ENCODE measurements around the gene PSMB5. TPM values are rescaled to one million over a fixed set of nuclear protein-coding genes. Genes with fewer than 3 reads are reported as not detected.

Gene PSMB5
- total and polyA plus RNA-seq, 3 experiments from 2014 or later: 37.1 to 198 (median 186) TPM

GRCh38 chr14:23045419-23046357, 11.0 kb upstream of the PSMB5 start:
- ChIA-PET CTCF (interaction anchor here (1.8 kb wide), 1 partner anchor 12 kb away, joined by 4 read pairs; the partner anchor contains the start of gene CDH24), POLR2A (interaction anchor here (0.5 kb wide), 1 partner anchor 332 kb away, joined by 3 read pairs; no protein-coding TSS in a partner anchor)
- Mint-ChIP-seq H3K4me1 (no peaks in the 10 kb centered on the region), H3K36me3 (no peaks in the 10 kb centered on the region), H3K4me3 (no peak overlapping the region), H3K27me3 (peaks cover 2 to 8% of the 10 kb centered on the region in 2 donors), H3K27ac (no peak overlapping the region), H3K9me3 (no peaks in the 10 kb centered on the region)
- Histone ChIP-seq H3K27ac (ENCODE audit: low read depth, low read length) (no peak overlapping the region), H3K27me3 (ENCODE audit: insufficient read depth, low read length, poor library complexity, severe bottlenecking) (no peaks in the 10 kb centered on the region), H3K9me3 (ENCODE audit: low read length) (no peaks in the 10 kb centered on the region), H3K4me3 (ENCODE audit: low read length) (no peak overlapping the region), H3K4me1 (ENCODE audit: insufficient read depth, low read length) (no peaks in the 10 kb centered on the region), H3K36me3 (ENCODE audit: insufficient read depth, low read length) (no peaks in the 10 kb centered on the region)
- no peak for DNase-seq

- no peak overlapping the region for H3K4me3 ChIP-seq (ENCODE audit: low read length)
- Mint-ChIP-seq H3K36me3 (no peaks in the 10 kb centered on the region), H3K4me1 (no peaks in the 10 kb centered on the region), H3K4me3 (no peak overlapping the region), H3K9me3 (no peaks in the 10 kb centered on the region), H3K27me3 (peaks cover 2 to 8% of the 10 kb centered on the region in 2 donors), H3K27ac (no peak overlapping the region)
- H3K36me3 ChIP-seq (ENCODE audit: insufficient read depth, low read length): no peaks in the 10 kb centered on the region
- ChIA-PET POLR2A (no interaction called here), CTCF (interaction anchor here (0.6 kb wide), 1 partner anchor 58 kb away, joined by 3 read pairs; no protein-coding TSS in a partner anchor)
- H3K4me1 ChIP-seq (ENCODE audit: insufficient read depth, low read length): no peaks in the 10 kb centered on the region
- DNase-seq: no peak
- H3K27me3 ChIP-seq (ENCODE audit: insufficient read depth, low read length, poor library complexity, severe bottlenecking): no peaks in the 10 kb centered on the region
- no peaks in the 10 kb centered on the region for H3K9me3 ChIP-seq (ENCODE audit: low read length)
- H3K27ac ChIP-seq (ENCODE audit: low read depth, low read length): no peak overlapping the region
Measured at GRCh38 chr14:23044840-23045239, 10.1 kb upstream of the PSMB5 start.

- H3K4me3 Mint-ChIP-seq: no peak overlapping the region
- no peak for DNase-seq
- no peaks in the 10 kb centered on the region for H3K36me3 ChIP-seq (ENCODE audit: insufficient read depth, low read length)
- POLR2A ChIA-PET: interaction anchor here (0.6 kb wide), 1 partner anchor 32 kb away, joined by 4 read pairs; no protein-coding TSS in a partner anchor
- CTCF ChIA-PET: no interaction called here
- no peaks in the 10 kb centered on the region for H3K4me1 Mint-ChIP-seq
- H3K4me1 ChIP-seq (ENCODE audit: insufficient read depth, low read length): no peaks in the 10 kb centered on the region
- H3K27me3 ChIP-seq (ENCODE audit: insufficient read depth, low read length, poor library complexity, severe bottlenecking): no peaks in the 10 kb centered on the region
- no peak overlapping the region for H3K4me3 ChIP-seq (ENCODE audit: low read length)
- H3K27ac Mint-ChIP-seq: no peak overlapping the region
- peaks cover 2 to 8% of the 10 kb centered on the region in 2 donors for H3K27me3 Mint-ChIP-seq
- no peaks in the 10 kb centered on the region for H3K9me3 ChIP-seq (ENCODE audit: low read length)
- H3K9me3 Mint-ChIP-seq: no peaks in the 10 kb centered on the region
- no peak overlapping the region for H3K27ac ChIP-seq (ENCODE audit: low read depth, low read length)
- no peaks in the 10 kb centered on the region for H3K36me3 Mint-ChIP-seq
Measured at GRCh38 chr14:23043754-23044153, 9.1 kb upstream of the PSMB5 start.

GRCh38 chr14:23043145-23043544, 8.4 kb upstream of the PSMB5 start:
- Histone ChIP-seq H3K4me1 (ENCODE audit: insufficient read depth, low read length) (no peaks in the 10 kb centered on the region), H3K27me3 (ENCODE audit: insufficient read depth, low read length, poor library complexity, severe bottlenecking) (no peaks in the 10 kb centered on the region), H3K27ac (ENCODE audit: low read depth, low read length) (no peak overlapping the region), H3K4me3 (ENCODE audit: low read length) (no peak overlapping the region), H3K9me3 (ENCODE audit: low read length) (no peaks in the 10 kb centered on the region), H3K36me3 (ENCODE audit: insufficient read depth, low read length) (no peaks in the 10 kb centered on the region)
- Mint-ChIP-seq H3K36me3 (no peaks in the 10 kb centered on the region), H3K9me3 (no peaks in the 10 kb centered on the region), H3K4me1 (no peaks in the 10 kb centered on the region), H3K27ac (peak overlapping the region in 1 of 8 donors; percentile 29), H3K27me3 (peaks cover 2 to 8% of the 10 kb centered on the region in 2 donors), H3K4me3 (no peak overlapping the region)
- ChIA-PET CTCF (interaction anchor here (1.2 kb wide), 1 partner anchor 57 kb away, joined by 3 read pairs; no protein-coding TSS in a partner anchor), POLR2A (interaction anchor here (0.6 kb wide), 1 partner anchor 31 kb away, joined by 4 read pairs; no protein-coding TSS in a partner anchor)
- DNase-seq: no peak

- H3K4me1 Mint-ChIP-seq: no peaks in the 10 kb centered on the region
- no peak within 1 kb of the TSS for H3K4me3 ChIP-seq (ENCODE audit: low read length)
- no peaks in the 10 kb centered on the region for H3K36me3 ChIP-seq (ENCODE audit: insufficient read depth, low read length)
- H3K4me3 Mint-ChIP-seq: no peak within 1 kb of the TSS
- H3K27ac ChIP-seq (ENCODE audit: low read depth, low read length): no peak within 1 kb of the TSS
- no peaks in the 10 kb centered on the region for H3K4me1 ChIP-seq (ENCODE audit: insufficient read depth, low read length)
- H3K9me3 Mint-ChIP-seq: no peaks in the 10 kb centered on the region
- no peak within 1 kb of the TSS for H3K27ac Mint-ChIP-seq
- no peak for DNase-seq
- CTCF ChIA-PET: interaction anchor here (0.8 to 1.2 kb wide), 2 partner anchors 56 to 70 kb away, joined by 3 read pairs; no protein-coding TSS in a partner anchor
- peaks cover 0 to 5% of the 10 kb centered on the region in 2 donors for H3K27me3 Mint-ChIP-seq
- POLR2A ChIA-PET: no interaction called here
- H3K27me3 ChIP-seq (ENCODE audit: insufficient read depth, low read length, poor library complexity, severe bottlenecking): no peaks in the 10 kb centered on the region
- no peaks in the 10 kb centered on the region for H3K9me3 ChIP-seq (ENCODE audit: low read length)
- H3K36me3 Mint-ChIP-seq: no peaks in the 10 kb centered on the region
Measured at GRCh38 chr14:23042162-23042965, 7.7 kb upstream of the PSMB5 start, which contains the start of gene PSMB11. TSS of gene PSMB11 (plus strand) at chr14:23042212. CDS start at chr14:23042226, 14 bp downstream.

- no peak for DNase-seq
- H3K36me3 ChIP-seq (ENCODE audit: insufficient read depth, low read length): no peaks in the 10 kb centered on the region
- Mint-ChIP-seq H3K27ac (no peak overlapping the region), H3K36me3 (no peaks in the 10 kb centered on the region), H3K4me3 (no peak overlapping the region), H3K4me1 (no peaks in the 10 kb centered on the region), H3K27me3 (peaks cover 0 to 4% of the 10 kb centered on the region in 2 donors), H3K9me3 (no peaks in the 10 kb centered on the region)
- no peaks in the 10 kb centered on the region for H3K27me3 ChIP-seq (ENCODE audit: insufficient read depth, low read length, poor library complexity, severe bottlenecking)
- no peak overlapping the region for H3K27ac ChIP-seq (ENCODE audit: low read depth, low read length)
- H3K9me3 ChIP-seq (ENCODE audit: low read length): no peaks in the 10 kb centered on the region
- POLR2A ChIA-PET: no interaction called here
- CTCF ChIA-PET: no interaction called here
- no peak overlapping the region for H3K4me3 ChIP-seq (ENCODE audit: low read length)
- no peaks in the 10 kb centered on the region for H3K4me1 ChIP-seq (ENCODE audit: insufficient read depth, low read length)
Measured at GRCh38 chr14:23041729-23042128, 7.0 kb upstream of the PSMB5 start.

GRCh38 chr14:23040100-23040499, 5.4 kb upstream of the PSMB5 start:
- no peak overlapping the region for H3K27ac ChIP-seq (ENCODE audit: low read depth, low read length)
- ChIA-PET POLR2A (no interaction called here), CTCF (interaction anchor here (1.1 to 2.4 kb wide), 3 partner anchors 17 to 53 kb away, joined by 3 to 9 read pairs (median 5); partner anchors contain the start of gene CDH24)
- H3K27me3 ChIP-seq (ENCODE audit: insufficient read depth, low read length, poor library complexity, severe bottlenecking): no peaks in the 10 kb centered on the region
- peaks cover 7% of the 10 kb centered on the region for H3K4me1 ChIP-seq (ENCODE audit: insufficient read depth, low read length)
- no peaks in the 10 kb centered on the region for H3K9me3 Mint-ChIP-seq
- H3K4me3 Mint-ChIP-seq: no peak overlapping the region
- no peaks in the 10 kb centered on the region for H3K36me3 Mint-ChIP-seq
- no peaks in the 10 kb centered on the region for H3K9me3 ChIP-seq (ENCODE audit: low read length)
- peaks cover 4 to 8% (median 8%) of the 10 kb centered on the region in 3 donors for H3K4me1 Mint-ChIP-seq
- H3K27me3 Mint-ChIP-seq: peaks cover 1 to 4% of the 10 kb centered on the region in 2 donors
- H3K36me3 ChIP-seq (ENCODE audit: insufficient read depth, low read length): no peaks in the 10 kb centered on the region
- H3K27ac Mint-ChIP-seq: no peak overlapping the region
- no peak overlapping the region for H3K4me3 ChIP-seq (ENCODE audit: low read length)
- no peak for DNase-seq
